ENCODE data around the gene PPP6R2. TPM values are rescaled to one million over a fixed set of nuclear protein-coding genes. Genes with fewer than 3 reads are reported as not detected.

The PPP6R2 gene
- total and polyA plus RNA-seq, 2 donors (not counting 1 experiment from before 2014, with no cell fraction given), result 19.7 to 44.4 TPM

DNA sequence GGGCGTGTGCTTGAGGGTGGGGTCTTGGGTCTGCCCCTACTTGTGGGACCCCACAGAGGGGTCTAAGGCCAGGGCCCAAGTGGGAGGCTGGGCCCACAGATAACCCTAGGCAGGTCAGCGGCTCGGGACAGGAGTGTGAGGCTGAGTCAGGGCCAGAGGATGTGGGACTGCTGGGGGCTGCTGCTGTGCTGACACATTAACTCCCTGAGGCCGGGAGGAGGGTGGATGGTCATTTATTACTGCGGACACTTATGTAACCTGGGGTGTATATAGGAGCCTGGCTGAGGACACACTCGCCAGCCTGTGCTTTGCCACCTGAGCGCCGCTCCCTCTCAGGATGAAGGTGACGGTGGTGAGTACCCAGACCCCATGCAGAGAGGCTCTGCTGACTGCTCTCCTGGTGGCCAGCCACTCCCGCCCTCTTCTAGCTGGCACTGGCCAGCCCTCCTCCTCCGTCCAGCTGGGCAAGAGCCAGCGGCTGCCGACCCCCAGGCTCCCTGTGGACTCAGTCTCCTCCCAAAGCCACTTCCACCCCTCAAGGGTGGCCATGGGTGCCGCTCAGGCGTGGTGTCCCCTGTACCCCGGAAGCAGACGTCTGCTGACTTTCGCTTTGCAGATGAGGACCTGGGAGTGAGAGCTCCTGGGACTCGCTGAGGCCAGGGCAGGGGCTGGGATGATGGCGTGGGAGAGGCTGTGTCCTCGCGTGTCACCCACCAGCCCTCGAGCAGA, 143.6 kb downstream of the PPP6R2 start, which contains the start of gene MIOX:
MIOX (plus strand) TSS at position 299 of the 729 bp plus-strand sequence; CDS start at position 338, 39 bp downstream.
- Histone ChIP-seq H3K36me3 (ENCODE audit: control insufficient read depth, insufficient read depth, low read length) (no peaks in the 10 kb centered on the region), H3K27me3 (ENCODE audit: control insufficient read depth, insufficient read depth, low read length) (peaks cover 18% of the 10 kb centered on the region), H4K20me1 (ENCODE audit: control insufficient read depth, extremely low read depth, insufficient read depth, low read length) (no peaks in the 10 kb centered on the region), H3K27ac (ENCODE audit: insufficient read depth, low read length) (no peak within 1 kb of the TSS), H2AFZ (ENCODE audit: low read length) (no peak within 1 kb of the TSS), H3K4me3 (replicated peaks in 1 of 4; ENCODE audit: control extremely low read depth in 1 of 4, insufficient read depth in 1 of 4, low read depth in 3 of 4, low read length in 4 of 4) (no peak within 1 kb of the TSS), H3K4me1 (ENCODE audit: control insufficient read depth, extremely low read depth, insufficient read depth, low read length) (no peaks in the 10 kb centered on the region), H3K4me2 (ENCODE audit: extremely low read depth, insufficient read depth, low read length) (no peak within 1 kb of the TSS), H3K79me2 (ENCODE audit: control insufficient read depth, insufficient read depth, low read length) (no peaks in the 10 kb centered on the region), H3K9ac (ENCODE audit: insufficient read depth, low read length) (no peak within 1 kb of the TSS), H3K9me3 (ENCODE audit: control insufficient read depth, insufficient read depth, low read depth, low read length) (no peaks in the 10 kb centered on the region)
- peak; percentile 35 for TF ChIP-seq EZH2 (IDR thresholded peaks at IDR 0.05; ENCODE audit: low read length, missing control alignments)
- TF ChIP-seq, protein P1, sequence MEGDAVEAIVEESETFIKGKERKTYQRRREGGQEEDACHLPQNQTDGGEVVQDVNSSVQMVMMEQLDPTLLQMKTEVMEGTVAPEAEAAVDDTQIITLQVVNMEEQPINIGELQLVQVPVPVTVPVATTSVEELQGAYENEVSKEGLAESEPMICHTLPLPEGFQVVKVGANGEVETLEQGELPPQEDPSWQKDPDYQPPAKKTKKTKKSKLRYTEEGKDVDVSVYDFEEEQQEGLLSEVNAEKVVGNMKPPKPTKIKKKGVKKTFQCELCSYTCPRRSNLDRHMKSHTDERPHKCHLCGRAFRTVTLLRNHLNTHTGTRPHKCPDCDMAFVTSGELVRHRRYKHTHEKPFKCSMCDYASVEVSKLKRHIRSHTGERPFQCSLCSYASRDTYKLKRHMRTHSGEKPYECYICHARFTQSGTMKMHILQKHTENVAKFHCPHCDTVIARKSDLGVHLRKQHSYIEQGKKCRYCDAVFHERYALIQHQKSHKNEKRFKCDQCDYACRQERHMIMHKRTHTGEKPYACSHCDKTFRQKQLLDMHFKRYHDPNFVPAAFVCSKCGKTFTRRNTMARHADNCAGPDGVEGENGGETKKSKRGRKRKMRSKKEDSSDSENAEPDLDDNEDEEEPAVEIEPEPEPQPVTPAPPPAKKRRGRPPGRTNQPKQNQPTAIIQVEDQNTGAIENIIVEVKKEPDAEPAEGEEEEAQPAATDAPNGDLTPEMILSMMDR (conservative IDR thresholded peaks at IDR 0.05 in 1 of 2, IDR thresholded peaks at IDR 0.05 in 1 of 2; ENCODE audit: low read depth in 1 of 2, low read length in 2 of 2), result no peak
- no peak for DNase-seq (ENCODE audit: low read depth in 2 of 2)

DNA sequence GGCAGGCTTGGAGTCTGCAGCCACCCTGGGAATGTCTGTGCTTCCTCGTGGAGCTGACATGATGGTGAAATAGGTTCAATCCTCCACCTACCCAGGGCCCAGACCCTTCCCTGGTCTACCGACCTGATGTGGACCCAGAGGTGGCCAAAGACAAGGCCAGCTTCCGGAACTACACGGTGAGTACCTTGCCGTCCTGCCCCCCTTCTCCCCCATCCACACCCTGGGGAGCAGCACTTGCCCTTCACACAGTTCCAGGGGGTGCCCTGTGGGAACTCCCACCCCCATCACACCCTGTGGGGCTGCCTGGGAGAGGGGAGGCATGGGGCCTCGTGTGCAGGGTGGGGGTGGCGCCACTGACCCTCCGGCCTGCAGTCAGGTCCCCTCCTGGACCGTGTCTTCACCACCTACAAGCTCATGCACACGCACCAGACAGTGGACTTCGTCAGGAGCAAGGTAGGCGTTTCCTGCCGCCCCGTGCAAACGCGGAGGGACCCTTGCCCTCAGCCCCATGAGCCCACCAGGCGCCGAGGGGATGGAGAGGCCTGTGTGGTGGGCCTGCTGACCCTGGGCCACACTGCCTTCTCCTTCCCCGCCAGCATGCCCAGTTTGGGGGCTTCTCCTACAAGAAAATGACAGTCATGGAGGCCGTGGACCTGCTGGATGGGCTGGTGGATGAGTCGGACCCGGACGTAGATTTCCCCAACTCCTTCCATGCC, 144.3 kb downstream of the PPP6R2 start:
- Histone ChIP-seq H3K79me2 (ENCODE audit: control insufficient read depth, insufficient read depth, low read length) (no peaks in the 10 kb centered on the region), H3K9ac (ENCODE audit: insufficient read depth, low read length) (no peak overlapping the region), H3K27me3 (ENCODE audit: control insufficient read depth, insufficient read depth, low read length) (peaks cover 11% of the 10 kb centered on the region), H4K20me1 (ENCODE audit: control insufficient read depth, extremely low read depth, insufficient read depth, low read length) (no peaks in the 10 kb centered on the region), H3K4me1 (ENCODE audit: control insufficient read depth, extremely low read depth, insufficient read depth, low read length) (no peaks in the 10 kb centered on the region), H3K4me3 (replicated peaks in 1 of 4; ENCODE audit: control extremely low read depth in 1 of 4, insufficient read depth in 1 of 4, low read depth in 3 of 4, low read length in 4 of 4) (no peak overlapping the region), H3K4me2 (ENCODE audit: extremely low read depth, insufficient read depth, low read length) (no peak overlapping the region), H3K27ac (ENCODE audit: insufficient read depth, low read length) (no peak overlapping the region), H2AFZ (ENCODE audit: low read length) (no peak overlapping the region), H3K9me3 (ENCODE audit: control insufficient read depth, insufficient read depth, low read depth, low read length) (no peaks in the 10 kb centered on the region), H3K36me3 (ENCODE audit: control insufficient read depth, insufficient read depth, low read length) (no peaks in the 10 kb centered on the region)
- DNase-seq (ENCODE audit: low read depth in 2 of 2), result no peak
- TF ChIP-seq, protein P1 (conservative IDR thresholded peaks at IDR 0.05 in 1 of 2, IDR thresholded peaks at IDR 0.05 in 1 of 2; ENCODE audit: low read depth in 1 of 2, low read length in 2 of 2), result no peak
- TF ChIP-seq EZH2 (IDR thresholded peaks at IDR 0.05; ENCODE audit: low read length, missing control alignments), result peak; percentile 2

DNA sequence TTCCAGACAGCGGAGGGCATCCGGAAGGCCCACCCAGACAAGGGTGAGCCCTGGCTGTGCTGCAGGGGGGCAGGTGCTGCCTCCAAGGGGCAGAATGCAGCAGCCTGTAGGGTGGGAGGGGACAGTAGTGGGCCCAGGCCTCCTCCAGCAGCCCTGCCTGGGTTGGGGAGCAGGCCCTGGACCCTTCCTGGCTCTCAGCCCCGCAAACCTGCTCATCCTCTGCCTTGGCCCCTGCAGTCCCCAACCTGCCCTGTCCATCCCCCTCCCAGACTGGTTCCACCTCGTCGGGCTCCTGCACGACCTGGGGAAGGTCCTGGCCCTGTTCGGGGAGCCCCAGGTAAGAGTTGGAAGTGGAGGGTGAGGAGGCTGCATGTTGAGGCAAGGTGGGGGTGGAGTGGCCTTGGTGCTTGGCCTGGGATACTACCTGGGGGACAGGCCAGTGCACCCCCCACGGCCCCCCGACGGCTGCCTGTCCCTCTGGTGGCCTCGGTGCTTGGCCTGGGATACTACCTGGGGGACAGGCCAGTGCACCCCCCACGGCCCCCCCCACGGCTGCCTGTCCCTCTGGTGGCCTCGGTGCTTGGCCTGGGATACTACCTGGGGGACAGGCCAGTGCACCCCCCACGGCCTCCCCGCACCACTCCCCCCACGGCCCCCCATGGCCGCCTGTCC, 145.0 kb downstream of the PPP6R2 start:
- Histone ChIP-seq H3K36me3 (ENCODE audit: control insufficient read depth, insufficient read depth, low read length) (no peaks in the 10 kb centered on the region), H3K4me2 (ENCODE audit: extremely low read depth, insufficient read depth, low read length) (no peak overlapping the region), H4K20me1 (ENCODE audit: control insufficient read depth, extremely low read depth, insufficient read depth, low read length) (no peaks in the 10 kb centered on the region), H3K27me3 (ENCODE audit: control insufficient read depth, insufficient read depth, low read length) (peaks cover 5% of the 10 kb centered on the region), H3K4me1 (ENCODE audit: control insufficient read depth, extremely low read depth, insufficient read depth, low read length) (no peaks in the 10 kb centered on the region), H3K27ac (ENCODE audit: insufficient read depth, low read length) (no peak overlapping the region), H2AFZ (ENCODE audit: low read length) (no peak overlapping the region), H3K9ac (ENCODE audit: insufficient read depth, low read length) (no peak overlapping the region), H3K79me2 (ENCODE audit: control insufficient read depth, insufficient read depth, low read length) (no peaks in the 10 kb centered on the region), H3K9me3 (ENCODE audit: control insufficient read depth, insufficient read depth, low read depth, low read length) (no peaks in the 10 kb centered on the region), H3K4me3 (replicated peaks in 1 of 4; ENCODE audit: control extremely low read depth in 1 of 4, insufficient read depth in 1 of 4, low read depth in 3 of 4, low read length in 4 of 4) (no peak overlapping the region)
- no peak for DNase-seq (ENCODE audit: low read depth in 2 of 2)
- TF ChIP-seq, protein P1 (conservative IDR thresholded peaks at IDR 0.05 in 1 of 2, IDR thresholded peaks at IDR 0.05 in 1 of 2; ENCODE audit: low read depth in 1 of 2, low read length in 2 of 2), result no peak
- TF ChIP-seq EZH2 (IDR thresholded peaks at IDR 0.05; ENCODE audit: low read length, missing control alignments), result no peak
